HEK293 (cell line): Measurements from ENCODE around the gene SNX10.

Experiments used
- ZNF140 ChIP-seq: fragments of 450-650 bp; formaldehyde crosslinking; IDR thresholded peaks from 2 replicates; pipeline ENCODE4 v1.5.1; 2016; ENCODE audit warnings: missing biosample characterization, missing genetic modification characterization
- ZNF2 ChIP-seq: fragments of 450-650 bp; formaldehyde crosslinking; IDR thresholded peaks from 2 replicates; pipeline ENCODE4 v1.5.1; 2016; ENCODE audit warnings: missing biosample characterization, missing genetic modification characterization
- ZNF274 ChIP-seq, 2 experiments: fragments of 200-500 bp in 1 of 2; fragments of 450-650 bp in 1 of 2; sonication (Bioruptor generic) in 1 of 2; formaldehyde crosslinking in 1 of 2; IDR thresholded peaks; 2 replicates each; pipeline versions ENCODE4 v1.5.1 to v1.6.1; 2014 to 2016; ENCODE audit warnings: borderline replicate concordance in 1 of 2, inconsistent platforms in 1 of 2, low read length in 1 of 2, missing biosample characterization in 1 of 2, missing genetic modification characterization in 1 of 2
- ZNF404 ChIP-seq: fragments of 450-650 bp; formaldehyde crosslinking; IDR thresholded peaks from 2 replicates; pipeline ENCODE4 v1.5.1; 2017; ENCODE audit warnings: missing biosample characterization, missing genetic modification characterization
- ZNF501 ChIP-seq: fragments of 450-650 bp; formaldehyde crosslinking; IDR thresholded peaks from 2 replicates; pipeline ENCODE4 v1.5.1; 2016; ENCODE audit warnings: missing biosample characterization, missing genetic modification characterization
- TF ChIP-seq, protein P1 (sequence below): fragments of 450-650 bp; formaldehyde crosslinking; IDR thresholded peaks from 2 replicates; pipeline ENCODE4 v1.5.1; 2016; ENCODE audit warnings: missing biosample characterization, missing genetic modification characterization, low read depth

DNA sequence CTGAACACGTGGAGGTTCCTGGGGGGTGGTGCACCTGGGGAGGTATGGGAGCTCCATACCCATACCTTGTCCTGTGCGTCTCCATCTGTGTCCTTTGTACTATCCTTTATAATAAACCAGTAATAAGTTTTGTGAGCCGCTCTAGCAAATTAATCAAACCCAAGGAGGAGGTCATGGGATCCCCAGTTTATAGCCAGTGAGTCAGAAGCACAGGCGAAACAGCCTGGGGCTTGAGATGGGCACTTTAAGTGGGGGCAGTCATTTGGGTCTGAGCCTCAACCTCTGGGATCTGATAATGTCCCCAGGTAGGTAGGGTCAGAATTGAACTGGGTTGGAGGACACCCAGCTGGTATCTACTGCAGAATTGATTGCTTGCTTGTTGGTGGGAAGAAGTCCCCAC, 16.9 kb downstream of the SNX10 start:
- TF ChIP-seq ZNF2: no peak
- no peak for TF ChIP-seq ZNF404 (tag by site-specific recombination)
- no peak for TF ChIP-seq ZNF274 (IDR thresholded peaks at IDR 0.05; ENCODE audit: low read length)
- TF ChIP-seq ZNF274 (tag by site-specific recombination; IDR thresholded peaks at IDR 0.05; ENCODE audit: borderline replicate concordance): no peak
- TF ChIP-seq, protein P1, sequence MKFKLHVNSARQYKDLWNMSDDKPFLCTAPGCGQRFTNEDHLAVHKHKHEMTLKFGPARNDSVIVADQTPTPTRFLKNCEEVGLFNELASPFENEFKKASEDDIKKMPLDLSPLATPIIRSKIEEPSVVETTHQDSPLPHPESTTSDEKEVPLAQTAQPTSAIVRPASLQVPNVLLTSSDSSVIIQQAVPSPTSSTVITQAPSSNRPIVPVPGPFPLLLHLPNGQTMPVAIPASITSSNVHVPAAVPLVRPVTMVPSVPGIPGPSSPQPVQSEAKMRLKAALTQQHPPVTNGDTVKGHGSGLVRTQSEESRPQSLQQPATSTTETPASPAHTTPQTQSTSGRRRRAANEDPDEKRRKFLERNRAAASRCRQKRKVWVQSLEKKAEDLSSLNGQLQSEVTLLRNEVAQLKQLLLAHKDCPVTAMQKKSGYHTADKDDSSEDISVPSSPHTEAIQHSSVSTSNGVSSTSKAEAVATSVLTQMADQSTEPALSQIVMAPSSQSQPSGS: no peak
- no peak for TF ChIP-seq ZNF501 (tag by site-specific recombination)
- no peak for TF ChIP-seq ZNF140 (tag by site-specific recombination)
